Measurements from ENCODE around the gene PSMD7.

DNA sequence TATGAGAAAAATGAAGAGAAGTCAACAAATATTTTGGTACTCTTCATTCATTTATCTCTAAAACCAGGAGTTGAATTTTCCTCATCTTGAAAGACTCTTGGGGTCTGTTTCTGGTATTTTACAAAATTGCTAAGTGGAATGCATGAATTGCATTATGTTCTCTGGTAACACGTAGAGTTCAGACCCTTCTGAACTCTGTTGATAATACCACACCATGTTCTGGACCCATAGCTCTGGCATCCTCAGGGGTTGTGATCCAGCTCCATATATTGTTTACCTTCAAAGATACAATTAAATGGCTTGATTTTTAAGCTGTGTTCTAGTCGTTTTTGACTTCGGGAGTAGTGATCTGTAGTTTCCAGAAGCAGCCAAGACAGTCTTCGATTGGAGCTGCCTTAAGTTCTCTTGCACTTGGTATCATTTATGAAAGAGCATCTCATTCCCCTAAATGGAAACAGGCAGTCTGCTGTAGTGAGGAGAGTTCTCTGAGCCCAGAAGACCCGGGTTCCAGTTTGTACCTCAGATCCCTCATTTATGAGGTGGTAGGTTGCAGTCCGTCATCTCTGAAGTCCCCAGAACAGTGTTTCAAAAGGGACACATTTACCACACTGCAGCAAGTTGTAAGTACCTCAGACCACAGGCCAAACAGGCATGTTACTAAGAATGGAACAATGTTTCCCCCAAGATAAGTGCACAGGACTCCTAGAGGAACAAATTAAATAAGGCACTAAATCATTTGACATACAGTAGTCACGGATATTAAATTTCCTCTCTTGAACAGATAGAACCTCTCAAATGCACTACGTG lies 9.6 kb downstream of the PSMD7 start:
- TF ChIP-seq, protein P1, sequence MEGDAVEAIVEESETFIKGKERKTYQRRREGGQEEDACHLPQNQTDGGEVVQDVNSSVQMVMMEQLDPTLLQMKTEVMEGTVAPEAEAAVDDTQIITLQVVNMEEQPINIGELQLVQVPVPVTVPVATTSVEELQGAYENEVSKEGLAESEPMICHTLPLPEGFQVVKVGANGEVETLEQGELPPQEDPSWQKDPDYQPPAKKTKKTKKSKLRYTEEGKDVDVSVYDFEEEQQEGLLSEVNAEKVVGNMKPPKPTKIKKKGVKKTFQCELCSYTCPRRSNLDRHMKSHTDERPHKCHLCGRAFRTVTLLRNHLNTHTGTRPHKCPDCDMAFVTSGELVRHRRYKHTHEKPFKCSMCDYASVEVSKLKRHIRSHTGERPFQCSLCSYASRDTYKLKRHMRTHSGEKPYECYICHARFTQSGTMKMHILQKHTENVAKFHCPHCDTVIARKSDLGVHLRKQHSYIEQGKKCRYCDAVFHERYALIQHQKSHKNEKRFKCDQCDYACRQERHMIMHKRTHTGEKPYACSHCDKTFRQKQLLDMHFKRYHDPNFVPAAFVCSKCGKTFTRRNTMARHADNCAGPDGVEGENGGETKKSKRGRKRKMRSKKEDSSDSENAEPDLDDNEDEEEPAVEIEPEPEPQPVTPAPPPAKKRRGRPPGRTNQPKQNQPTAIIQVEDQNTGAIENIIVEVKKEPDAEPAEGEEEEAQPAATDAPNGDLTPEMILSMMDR (IDR thresholded peaks at IDR 0.05): no peak
- no peak for TF ChIP-seq POLR2A (IDR thresholded peaks at IDR 0.05)
